T47D (cell line): Measurements from ENCODE around the gene NPAS3.

Source experiments
- DNase-seq, 2 experiments: peaks; one replicate each; pipeline versions ENCODE4 v3.0.0 to v3.0.0-alpha.2; 2011 to 2012; ENCODE audit warnings: low read depth in 1 of 2, low spot score in 1 of 2
- JUND ChIP-seq: IDR thresholded peaks from 2 replicates; pipeline ENCODE4 v1.6.1; 2012; ENCODE audit warnings: low read depth
- in situ Hi-C: cut with HindIII; loops from 2 replicates; pipeline ENCODE4 v1.10.0; 2016; ENCODE audit warnings: low sequenced_read_pairs, low pct_unique_long_range_greater_than_20kb

The NPAS3 gene

DNA sequence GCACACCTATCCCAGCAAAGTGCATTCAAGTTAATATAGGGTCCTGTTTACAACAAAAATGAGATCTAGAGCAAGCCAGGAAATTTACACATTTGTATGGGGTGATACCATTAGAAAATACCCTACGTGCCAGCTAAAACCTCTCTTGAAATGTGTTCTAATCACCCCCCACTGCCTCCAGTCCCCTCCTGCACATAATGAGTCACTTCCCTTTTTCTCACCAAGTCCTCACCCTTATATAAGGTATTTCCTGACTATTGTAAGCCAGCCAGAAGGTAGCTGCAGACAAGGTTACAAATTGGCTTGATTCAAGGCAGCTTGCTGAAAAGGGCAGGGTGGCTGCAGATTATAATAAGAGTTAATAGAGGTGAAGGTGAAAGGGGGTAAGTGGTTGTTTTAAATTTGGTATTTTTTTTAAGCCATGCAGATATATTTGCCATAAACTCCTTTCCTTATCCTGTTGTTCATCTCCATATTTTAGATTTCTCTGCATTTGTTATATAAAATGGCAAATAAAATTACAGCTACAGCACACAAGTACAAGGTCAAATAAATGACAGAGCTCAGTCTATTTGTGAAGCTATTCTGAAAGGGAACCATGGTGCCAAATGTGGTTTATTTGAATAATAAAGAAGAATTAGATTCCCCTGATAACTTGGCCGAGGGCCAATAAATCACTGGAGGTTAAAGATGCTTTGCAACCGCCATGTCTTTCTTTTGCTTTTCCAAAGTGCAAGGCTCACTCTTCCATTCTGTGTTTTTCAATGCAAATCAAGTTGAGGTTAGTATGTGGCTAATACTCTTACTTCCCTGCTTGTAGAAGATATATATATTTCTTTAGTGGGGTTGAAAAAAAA is 626.3 kb downstream of the NPAS3 start:
- no peak for DNase-seq
- in situ Hi-C loops, result no loop called here
- no peak for TF ChIP-seq JUND

DNA sequence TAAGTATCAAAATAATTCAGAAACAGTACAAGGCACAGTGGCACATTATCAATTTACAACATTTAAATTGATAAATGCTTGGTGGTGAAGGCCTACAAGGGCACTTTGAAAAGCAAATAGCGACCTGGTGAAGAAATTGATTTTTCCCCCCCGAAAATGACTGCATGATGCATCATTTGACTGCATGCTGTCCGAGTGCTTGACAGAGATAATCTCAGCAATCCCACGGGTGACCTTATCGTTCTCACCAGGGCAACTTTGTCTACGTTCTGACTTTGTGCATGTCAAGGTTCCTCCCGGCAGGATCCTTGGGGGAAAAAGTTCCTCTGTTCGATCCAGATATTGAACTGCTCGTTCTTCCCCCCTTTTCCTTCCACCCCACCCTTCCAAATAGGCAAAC is 627.4 kb downstream of the NPAS3 start:
- in situ Hi-C loops, result no loop called here
- TF ChIP-seq JUND, result no peak
- DNase-seq, result no peak

DNA sequence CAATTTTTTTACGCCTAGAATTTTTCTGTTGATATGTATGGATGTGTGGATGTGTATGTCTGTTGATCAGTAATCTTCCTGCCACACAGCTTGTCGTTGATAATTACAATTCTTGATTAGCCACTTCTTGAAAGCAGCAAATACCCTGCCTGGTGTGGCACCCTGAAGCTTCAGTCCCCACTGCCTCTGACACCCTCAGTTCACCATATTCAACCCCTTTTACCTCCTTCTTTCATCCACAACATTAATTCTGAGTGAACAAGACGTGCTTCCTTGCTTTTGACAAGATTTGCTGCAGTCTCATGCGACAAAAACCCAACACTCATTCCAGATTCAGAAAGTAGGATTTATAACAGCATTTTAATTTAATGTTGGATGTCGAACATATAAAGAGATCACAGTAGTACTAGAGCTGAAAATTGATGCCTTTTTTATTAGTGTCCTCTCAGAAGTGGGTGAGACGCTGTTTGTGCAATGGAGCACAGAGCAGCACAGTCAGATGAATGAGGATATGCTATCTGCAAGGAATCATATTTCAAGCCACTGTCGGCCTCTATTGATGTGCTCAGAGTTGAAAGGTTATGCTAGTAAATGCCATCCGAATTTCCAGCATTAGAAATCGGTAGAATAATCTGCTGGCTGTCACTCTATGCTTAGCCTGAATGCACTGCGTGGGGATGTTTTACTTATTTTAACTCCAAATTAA is 628.5 kb downstream of the NPAS3 start:
- TF ChIP-seq JUND, result no peak
- DNase-seq, result no peak
- in situ Hi-C loops, result no loop called here

DNA sequence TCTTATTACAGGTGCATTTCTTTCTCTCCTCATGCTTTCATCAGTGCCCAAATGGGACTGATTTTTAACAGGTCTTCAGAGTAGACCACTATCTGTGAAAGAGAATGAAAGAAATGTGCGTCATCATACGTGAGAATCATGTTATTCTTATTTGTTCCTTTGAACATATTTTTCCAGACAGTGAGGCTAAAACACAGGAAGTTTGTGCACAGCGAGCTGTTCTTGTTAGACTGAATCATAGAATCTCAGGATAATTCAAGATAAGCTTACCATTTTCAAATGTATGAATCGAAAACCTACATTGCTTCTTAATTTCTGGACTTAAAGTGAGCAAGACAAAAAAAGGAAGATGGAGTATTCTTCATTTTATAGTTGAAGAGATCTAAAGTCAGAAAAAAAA is 629.1 kb downstream of the NPAS3 start:
- no peak for DNase-seq
- in situ Hi-C loops, result no loop called here
- TF ChIP-seq JUND, result no peak

DNA sequence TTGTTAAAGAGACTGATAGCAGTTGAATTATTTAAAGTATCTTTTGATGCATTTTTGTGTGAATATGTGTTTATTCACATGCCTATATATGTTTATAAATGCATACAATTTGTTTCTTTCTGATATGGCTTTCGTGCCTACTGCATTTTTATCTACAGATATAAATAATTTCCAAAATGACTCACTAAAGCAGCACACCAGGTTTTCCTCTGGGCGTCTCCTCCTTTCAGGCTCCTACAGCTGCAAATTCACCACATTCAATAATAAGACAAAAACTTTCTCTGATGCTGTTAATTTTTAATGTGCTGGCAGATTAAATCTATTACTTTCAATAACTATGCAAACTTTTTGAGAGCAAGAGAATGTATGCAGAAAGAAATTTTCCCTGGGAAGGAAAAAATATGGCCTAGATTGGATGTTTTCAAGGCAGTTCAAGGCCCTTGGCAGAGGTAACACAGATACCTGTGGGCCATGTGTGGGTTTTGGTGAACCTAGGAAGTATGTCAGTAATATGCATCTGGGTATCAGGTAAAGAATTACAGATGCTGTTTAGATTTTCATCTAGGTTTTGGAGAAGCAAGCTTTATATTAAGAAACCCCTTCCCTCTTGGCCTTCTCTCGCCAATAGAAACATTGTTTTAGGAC is 630.4 kb downstream of the NPAS3 start:
- in situ Hi-C loops, result no loop called here
- DNase-seq, result no peak
- TF ChIP-seq JUND, result no peak

DNA sequence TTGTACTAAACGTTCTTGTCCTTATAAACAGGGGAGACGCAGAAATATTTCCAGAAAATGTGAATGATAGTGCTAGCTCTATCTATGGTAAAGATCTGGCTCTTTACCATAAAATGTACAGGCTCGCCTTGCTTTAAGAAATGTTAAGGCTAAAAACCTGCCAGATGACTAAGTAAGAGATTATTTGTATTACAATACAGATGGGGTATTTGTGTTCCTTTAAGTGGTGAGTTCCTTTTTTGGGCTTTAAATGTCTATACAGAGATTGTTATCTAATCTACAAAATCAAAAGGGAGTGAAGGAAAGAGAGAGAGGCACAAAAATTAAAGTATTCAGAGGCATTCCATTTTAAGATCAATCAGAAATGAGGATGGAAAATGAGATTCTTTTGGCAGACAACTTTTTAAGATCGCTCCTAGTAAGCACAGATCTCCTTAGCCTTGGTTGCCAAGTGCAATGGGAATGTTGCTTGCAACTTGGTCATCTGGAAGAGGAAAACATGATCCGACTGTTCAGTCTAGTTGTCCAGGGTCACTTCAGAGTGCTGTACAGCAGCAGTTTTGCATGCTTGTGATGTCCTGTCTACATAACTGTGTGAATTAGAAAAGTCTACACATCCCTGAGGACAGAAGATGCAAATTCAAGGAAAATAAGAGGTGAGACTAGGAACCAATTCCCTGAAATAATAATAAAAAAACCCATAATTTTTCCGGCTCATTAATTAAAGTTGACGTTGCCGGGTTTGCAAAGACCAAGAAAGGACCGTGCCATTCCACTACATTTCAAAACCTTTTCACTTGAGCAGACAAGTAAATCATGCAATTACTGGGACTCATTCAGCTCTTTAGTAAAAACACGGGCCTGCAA is 631.4 kb downstream of the NPAS3 start:
- no peak for TF ChIP-seq JUND
- in situ Hi-C loops, result no loop called here
- DNase-seq, result no peak

DNA sequence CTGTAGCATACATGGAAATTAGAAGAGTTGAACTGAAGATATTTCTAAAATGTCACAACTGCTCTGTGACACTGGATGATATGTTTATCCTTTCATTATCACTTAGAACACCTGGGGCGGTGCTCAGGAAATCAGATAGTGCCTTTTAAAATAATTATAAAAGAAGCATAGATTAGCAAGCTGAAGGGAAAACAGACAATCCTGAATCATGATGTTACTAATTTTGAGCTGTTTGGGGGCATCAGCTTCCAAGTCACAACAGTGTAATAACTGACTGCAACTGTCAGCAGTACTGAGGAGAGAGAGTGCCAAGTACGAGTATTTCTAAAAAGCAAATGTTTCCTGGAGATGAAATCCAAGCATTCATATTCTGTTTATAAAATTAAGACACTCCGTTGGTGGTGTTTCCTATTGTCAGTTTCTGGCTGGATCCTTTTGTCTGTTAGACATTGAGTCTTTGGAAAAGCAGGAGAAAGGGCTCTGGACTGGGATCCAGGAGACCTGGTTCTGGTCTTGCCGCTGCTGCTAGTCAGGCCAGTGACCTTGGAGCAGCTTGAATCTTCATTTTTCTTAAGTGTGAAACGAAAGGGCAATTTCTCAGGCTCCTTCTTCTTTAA is 632.1 kb downstream of the NPAS3 start:
- in situ Hi-C loops, result no loop called here
- no peak for TF ChIP-seq JUND

DNA sequence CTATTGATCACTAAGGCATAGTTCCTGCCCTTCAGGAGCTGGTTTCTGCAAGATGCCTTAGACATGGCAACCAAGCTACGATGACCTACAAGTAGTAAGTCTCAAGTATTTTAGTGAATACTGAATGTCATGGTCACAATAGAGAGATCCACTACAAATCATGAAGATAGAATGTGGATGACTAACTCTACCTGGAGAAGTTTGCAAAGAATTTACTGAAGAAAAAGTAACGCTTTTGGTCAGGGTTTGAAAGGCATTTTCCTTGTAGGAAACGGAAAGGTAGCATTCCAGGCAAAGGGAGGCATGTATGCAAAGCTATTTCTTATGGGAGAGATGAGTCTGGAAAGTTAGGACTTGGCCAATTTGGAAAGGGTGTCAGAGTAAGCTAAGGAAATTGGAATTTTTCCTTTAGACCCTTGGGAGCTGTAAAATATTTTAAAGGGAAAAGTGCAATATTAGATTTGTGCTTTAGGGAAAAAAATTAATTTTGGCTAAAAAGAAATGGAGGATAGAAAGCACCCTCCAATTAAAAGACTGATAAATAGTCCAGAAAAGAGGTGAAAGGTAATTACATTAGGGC is 634.7 kb downstream of the NPAS3 start:
- DNase-seq, result no peak
- in situ Hi-C loops, result no loop called here
- TF ChIP-seq JUND, result no peak

More for the DNA sequence above, 632.1 kb downstream of the NPAS3 start:
- DNase-seq, result no peak

DNA sequence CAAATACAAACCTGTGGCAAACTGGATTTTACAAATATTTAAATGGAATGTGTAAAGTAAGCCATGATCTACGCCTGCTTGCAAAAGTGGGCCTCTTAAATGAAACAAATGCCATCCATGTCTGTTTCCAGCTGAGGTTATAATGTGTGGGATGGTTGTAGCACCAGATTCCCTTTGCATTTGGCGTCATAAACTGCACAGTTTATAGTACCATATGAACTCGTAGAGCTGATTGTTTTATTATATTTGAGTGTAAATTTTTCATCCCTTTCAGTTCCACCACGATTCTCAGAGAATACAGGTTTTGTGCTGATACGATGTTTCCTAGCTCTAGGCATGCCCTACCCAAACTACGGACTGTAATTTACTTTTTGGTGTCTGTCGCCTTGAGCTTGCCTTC is 637.3 kb downstream of the NPAS3 start:
- in situ Hi-C loops, result no loop called here
- no peak for DNase-seq
- no peak for TF ChIP-seq JUND

DNA sequence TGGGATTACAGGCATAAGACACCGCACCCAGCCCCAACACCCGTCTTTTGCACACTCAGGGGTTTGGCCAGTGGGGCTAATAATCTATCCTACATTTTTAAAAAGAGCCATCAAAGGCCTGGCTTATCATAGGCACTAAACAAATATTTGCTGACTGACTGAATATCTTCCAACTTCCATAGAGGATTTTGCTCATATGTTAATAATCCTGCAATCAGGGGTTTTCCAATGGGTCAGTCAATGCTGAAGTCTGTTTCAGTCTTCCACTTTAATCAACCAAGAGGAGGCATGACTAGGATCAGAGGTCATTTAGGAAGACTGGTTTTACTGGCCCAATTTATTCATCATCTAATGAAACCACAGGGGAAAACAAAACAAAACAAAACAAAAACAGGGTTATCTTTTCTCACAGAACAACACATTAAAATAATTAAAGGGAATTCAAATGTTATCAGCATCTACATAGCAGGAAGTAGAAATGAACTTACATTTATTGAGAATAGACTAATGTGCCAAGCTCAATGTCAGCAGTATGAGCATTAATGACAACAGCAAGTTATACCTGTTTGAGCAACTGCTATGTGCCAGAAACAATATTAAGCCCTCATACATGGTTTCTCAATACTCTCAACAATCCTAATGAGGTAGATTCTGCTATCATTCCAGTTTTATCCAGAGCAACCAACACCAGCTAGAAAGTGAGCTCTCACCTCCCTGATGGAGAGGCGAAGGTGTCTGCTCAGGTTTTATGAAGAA is 640.0 kb downstream of the NPAS3 start:
- in situ Hi-C loops, result no loop called here
- TF ChIP-seq JUND, result no peak
- DNase-seq, result no peak

DNA sequence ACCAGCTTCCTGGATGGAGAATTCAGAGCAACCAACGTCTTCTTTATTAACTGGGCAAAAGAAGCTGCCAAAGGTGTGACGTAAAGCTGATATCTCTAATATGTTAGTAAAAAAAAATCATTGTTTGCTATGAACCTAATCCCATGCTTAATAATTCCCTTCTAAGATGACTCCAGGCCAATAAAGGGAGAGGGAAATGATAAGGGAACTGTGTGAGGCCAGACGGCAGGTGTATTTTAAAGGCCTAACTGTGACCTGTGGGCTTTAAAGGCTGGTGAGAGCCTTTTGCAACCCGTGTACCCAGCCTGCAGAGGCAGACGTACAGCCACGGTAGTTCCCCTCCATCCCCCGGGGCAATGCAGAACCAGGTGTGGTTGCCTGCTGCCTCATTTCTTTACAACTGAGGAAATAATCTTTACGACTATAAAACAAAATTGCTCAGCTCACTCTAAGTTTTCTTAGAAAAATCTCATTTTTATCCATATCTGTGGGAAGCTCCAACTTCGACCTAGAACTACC is 641.6 kb downstream of the NPAS3 start:
- no peak for TF ChIP-seq JUND
- DNase-seq, result no peak
- in situ Hi-C loops, result no loop called here
